Measurements from ENCODE around the gene CELSR3.

Gene CELSR3

DNA sequence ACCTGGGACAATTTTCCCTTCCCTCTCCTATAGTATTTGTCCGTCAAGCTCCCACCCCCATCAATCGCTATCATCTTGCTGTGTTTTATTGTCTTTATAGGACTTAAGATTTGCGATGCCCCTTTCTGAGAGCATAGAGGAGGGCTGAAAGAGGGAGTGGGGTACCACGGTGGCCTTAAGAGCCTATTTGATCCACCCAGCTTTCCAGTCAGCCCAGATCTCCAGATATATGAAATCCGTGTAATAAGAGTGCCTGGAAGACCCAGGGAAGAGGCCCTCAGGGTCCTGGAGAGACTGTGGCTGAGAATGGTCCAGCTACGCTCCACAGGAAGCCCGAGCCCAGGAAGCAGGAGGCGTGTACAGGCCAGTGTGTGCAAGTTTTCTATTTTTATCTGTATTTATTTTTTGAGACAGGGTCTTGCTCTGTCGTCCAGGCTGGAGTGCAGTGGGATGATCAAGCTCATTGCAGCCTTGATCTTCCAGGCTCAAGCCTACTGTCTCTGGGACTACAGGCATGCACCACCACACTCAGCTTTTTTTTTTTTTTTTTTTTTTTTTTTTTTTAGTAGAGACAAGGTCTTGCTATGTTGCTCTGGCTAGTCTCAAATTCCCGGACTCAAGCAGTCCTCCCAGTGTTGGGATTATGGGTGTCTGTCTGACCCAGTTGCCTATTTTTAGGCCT is 24.0 kb upstream of the CELSR3 start:
- DNase-seq, result no peak

DNA sequence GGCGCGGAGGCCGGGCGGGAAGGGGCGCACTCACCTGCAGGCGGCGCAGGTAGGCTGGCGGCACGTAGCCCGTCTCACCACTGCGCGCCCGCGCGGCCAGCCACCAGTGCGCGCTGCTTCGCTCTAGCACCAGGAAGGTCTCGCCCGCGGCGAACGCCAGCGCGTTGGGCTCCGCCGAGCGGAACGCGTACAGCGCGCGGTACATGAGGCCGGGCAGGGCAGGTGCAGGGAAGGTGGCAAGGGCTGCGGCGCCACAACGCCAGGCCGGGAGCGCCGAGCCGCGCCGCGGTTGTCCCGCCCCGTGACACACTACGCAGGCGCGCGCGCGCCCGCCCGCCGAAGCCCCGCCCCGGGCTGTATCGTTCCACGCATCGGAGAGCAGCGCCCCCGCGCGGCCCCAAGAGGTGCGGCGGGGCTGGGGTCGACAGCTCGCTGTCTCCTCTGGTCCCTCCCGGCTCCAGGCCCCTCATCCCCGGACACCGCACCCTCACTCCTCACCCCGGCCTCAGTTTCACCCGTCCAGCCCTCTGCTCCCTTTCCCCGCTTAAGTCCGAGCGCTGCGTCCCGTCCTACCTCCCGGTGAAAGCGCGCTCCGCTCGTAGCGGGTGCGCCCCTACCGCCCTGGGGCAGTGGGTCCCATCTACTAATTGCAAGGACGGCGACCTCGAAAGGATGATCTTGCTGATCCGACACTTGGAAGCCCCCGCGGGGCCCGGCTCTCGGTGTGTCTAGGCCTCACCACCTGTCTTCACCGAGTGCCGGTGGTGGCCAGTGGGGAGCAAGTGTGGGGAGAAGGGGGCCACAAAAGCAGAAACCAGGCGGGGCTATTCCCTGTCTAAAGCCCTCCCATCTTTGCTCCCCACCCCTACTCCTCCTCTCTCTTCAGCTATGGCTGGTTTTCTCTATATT is 23.2 kb upstream of the CELSR3 start, which contains the start of gene NCKIPSD:
TSS of gene NCKIPSD (minus strand) at position 313 of the 909 bp plus-strand sequence. CDS start at position 205, 108 bp downstream.
- peak; percentile 79 for DNase-seq

DNA sequence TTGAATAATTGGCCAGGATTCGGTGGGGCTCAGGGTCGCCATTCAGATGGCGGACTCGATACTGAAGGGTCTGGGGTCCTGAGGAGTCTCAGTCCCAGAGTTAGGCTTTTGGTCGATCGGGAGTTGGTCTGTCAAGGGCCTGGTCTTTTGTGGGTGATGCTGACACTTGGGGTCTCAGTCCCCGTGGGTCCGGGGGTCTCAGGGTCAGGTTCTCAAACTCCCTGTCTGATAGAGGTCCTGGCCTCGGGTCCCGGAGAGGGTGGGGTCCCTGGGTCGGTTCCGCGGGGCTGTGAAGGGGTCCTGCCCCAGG is 22.6 kb upstream of the CELSR3 start:
- DNase-seq, result no peak

GRCh38 chr3:48684480-48685143 is 21.9 kb upstream of the CELSR3 start:
- DNase-seq, result no peak

DNA sequence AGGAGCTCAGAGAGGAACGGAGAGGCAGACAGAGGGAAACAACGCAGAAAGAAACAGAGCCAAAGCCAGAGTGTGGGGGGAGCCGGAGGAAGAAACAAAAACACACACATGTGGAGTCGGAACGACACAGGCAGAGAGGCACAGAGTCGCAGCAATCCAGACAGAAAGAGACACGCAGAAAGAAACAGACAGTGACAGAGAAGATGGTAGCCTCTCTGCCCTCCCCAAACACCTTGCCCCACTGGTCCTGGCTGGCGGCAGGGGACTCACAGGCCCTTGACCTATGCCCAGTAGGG is 21.3 kb upstream of the CELSR3 start:
- DNase-seq, result no peak

DNA sequence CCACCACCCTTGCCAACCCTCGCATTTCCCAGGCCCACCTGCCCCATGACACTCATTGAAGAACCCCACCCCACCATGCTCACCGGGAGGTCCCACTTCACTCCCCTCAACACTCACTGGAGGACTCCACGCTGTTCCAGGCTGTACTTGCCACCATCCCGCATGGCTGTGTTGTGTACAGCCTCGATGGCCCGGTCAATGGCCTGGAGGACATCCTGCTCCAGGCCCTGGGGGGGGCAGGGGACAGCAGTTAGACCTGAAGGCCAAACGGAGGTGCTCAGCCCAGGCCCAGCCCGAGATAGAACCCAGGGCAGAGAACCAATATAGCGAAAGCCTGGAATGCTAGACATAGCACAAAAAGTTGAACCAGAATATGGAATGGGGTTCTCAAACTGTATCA is 20.1 kb upstream of the CELSR3 start:
- DNase-seq, result no peak

DNA sequence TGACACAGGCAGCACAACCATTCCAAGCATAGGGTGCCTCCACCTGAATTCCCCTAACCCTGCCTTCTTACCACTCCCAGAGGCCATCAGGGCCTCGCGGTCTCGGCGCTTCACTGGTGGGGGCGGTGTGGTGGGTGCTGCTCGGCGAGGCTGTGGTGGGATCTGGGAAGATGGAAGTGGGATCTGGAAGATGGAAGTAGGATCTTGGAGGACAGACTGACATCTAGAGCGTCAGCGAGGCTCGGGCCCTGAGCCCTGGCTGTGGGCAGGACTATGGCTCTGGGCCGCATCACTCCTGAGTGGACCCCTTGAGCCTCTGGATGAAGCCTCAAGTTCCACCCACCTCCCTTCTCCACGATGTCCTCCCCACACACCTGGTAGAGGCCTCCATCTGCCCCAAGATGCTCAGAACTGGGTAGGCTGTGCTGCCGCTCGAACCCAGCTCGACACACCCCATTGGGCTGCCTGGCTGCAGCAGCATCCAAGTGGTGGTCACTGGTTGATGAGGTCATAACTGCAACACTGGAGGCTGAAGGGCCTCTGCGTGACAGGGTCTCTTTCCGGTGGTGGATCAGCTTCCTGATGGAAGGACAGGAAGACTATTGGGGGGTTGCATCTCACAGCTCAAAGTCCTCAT is 19.4 kb upstream of the CELSR3 start:
- no peak for DNase-seq

GRCh38 chr3:48681541-48681880 is 18.8 kb upstream of the CELSR3 start:
- DNase-seq, result no peak

DNA sequence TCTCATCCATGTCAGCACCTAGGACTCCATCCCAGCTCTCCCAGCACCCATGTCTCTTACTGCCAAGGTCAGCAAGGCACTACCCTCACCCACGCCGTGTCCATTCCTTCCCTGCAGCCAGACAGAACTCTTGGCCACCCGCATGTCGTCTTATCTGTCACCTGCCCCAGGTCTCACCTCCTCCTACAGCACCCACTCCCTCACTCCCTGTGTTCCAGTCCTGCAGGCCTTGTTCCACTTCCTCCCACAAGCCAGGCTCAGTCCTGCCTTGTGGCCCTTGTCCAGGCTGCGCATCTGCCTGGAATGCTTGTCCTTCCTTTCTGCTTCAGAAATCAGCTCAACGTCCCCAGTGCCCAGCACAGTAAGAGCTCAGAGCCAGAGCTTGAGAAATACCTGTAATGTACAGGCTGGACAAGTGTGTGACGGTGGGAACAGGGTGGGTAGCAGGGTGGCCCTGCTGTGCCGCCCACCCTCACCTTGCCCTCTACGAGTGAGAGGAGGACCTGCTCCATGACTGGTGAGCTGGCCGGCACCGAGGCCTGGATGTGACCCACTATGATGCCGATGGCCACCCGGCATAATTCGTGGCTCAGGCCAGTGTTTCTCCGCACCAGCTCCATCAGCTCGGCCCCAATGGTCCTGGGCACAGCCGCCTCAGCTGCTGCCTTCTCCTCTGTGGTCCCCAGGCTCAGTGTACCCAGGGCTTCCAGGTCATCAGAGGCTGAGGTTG is 18.3 kb upstream of the CELSR3 start:
- no peak for DNase-seq

DNA sequence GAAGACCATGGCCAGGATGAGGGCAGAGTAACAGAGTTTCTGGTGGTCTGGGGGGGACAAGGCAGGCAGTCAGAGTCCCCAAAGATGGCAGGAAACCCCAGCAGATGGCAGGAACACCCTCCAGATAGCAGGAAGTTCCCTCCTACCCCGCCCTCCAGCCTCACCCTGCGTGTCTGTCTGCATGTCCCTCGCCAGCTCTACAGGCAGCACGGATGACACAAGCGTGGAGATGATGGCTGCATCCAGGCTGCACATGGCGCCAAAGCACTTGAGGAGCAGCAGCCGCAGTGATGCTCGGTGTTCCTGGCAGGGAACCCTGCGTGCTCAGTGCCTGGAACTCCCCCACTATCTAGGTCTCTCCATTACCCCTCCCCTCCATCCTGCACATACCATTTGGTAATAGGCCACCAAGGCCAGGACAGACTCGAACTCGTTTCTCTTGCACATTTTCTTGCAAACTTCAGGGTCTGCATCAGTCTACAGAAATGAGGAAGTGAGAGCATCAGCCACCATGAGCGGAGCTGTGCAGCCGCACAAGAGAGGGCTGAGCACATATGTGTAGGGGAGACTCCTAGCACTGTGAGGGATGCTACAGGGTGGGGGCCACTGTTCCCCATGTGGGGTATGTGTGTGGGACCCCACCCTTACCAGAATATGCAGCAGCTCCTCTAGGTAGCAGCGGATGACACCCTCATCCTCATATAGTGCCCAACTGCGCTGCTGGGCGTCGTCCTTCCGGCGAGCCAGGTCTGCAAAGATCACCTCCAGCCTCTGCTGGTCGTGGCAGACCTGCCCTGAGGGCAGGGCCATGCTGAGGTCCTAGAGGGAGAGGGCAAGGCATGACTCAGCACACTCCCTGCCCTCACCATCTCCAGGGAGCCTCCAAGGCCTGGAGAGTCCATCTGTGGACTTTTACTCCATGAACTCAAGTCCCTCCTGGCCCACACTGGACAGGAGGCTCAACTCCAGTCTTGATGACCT is 17.0 kb upstream of the CELSR3 start:
- DNase-seq, result no peak

- no peak for DNase-seq
Observed at GRCh38 chr3:48678566-48679380, 16.1 kb upstream of the CELSR3 start.

DNA sequence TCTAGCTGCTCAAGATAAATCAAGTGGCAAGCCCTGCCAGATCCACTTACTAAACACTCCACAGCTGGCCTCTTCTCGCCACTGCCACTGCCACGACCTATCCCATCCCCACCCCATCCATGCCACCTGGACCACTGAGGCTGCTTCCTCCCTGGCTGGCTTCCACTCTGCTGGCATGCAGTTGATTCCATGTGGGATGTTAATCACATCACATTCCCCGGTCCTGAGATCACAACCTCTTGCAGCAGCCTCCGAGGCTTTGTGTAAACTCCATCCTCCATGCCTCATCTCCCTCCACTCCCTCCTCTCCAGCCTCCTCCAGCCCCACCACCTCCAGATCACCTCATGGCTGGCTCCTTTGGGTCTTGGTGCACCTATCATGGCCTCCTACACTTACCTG is 15.4 kb upstream of the CELSR3 start:
- DNase-seq, result no peak

DNA sequence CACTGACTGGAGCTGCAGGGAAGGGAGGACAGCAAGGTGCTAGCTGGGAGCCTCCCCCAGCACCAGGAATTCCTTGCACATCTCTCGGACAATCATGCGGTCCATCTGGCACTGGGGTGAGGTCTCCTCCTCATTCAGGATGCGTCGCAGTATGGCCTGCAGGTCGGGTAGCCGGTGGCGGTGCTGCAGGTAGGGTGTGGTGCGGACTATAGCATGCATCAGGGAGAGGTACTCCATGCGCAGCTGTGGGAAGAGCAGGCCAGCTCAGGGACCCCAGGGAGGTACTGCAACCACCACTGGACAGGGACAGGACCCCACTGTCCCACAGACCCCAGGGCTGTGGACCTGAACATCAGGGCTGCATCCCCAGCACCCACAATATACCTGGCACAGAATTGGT is 11.8 kb upstream of the CELSR3 start:
- no peak for DNase-seq

DNA sequence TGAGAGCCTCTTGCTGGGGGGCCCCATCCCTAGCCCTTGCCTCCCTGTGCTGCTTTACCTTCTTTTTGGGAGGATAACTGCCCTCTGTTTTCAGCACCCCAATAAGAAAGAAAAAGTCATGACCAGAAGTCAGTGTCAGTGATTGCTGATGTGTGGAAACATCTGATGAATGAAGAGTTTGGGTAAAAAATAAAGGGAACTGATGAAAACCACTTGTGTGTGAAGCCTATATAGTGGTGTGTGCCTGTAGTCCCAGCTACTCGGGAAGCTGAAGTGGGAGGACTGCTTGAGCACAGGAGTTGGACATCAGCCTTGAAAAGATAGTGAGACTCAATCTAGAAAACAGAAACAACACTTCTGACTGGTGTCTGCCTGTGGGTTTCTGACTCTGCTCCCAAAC is 9.8 kb upstream of the CELSR3 start:
- no peak for DNase-seq

DNA sequence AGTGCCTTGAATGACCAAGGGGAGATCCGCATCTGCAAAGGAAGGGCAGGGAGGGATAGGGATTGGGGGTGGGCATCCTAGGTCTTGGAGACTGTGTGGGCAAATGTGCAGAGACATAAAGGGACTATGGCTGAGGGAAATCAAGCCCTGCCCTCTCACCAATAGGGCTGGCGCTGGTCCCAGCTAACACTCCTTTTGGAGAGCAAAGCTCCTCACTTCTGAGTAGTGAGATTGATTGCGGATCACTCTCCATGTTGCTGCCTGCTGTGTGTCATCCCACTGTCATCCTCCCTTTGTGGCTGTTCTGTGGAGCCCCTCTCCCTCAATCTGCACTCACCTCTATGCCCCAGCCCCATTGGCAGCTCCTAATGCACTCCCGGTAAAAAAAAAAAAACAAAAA is 2.2 kb upstream of the CELSR3 start:
- DNase-seq, result no peak

- DNase-seq, result no peak
Observed at GRCh38 chr3:48664313-48664644, 1.6 kb upstream of the CELSR3 start.

GRCh38 chr3:48663489-48664312 is 1.0 kb upstream of the CELSR3 start:
- DNase-seq, result peak; percentile 97

DNA sequence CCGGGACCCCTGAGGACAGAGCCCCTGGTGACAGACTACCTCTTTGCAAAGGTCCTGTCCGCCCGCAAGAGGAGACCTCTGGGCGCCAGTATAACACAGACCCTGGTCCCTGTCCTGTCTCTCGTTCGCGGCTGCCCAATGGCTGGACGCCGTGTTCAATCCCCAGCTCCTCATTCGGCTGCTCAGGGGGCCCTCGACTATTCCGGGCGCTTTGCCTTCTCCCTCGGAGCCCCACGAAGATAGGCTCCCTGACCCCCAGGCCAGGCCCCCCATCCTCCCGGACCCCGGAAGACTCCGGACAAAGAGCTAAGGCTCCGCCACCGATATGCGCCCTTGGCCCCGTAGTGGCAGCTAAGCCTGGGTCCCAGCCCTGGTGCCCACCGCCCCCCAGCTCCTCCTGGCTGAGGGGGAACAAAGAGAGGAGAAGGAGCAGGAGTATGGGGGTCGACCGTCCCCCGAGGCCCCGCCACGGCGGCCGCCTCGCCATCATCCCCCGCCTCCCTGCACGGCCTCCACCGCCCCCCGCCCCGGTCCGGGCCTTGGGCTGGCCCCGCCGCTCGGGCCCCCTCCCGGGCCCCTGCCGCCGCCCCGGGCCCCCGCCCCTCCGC is 437 bp downstream of the CELSR3 start:
- DNase-seq, result no peak

- DNase-seq, result no peak
Observed at GRCh38 chr3:48661501-48662144, 1.1 kb downstream of the CELSR3 start.

Measured in NCI-H146 (cell line).